Measurements from ENCODE around the gene POU2AF1.

DNA sequence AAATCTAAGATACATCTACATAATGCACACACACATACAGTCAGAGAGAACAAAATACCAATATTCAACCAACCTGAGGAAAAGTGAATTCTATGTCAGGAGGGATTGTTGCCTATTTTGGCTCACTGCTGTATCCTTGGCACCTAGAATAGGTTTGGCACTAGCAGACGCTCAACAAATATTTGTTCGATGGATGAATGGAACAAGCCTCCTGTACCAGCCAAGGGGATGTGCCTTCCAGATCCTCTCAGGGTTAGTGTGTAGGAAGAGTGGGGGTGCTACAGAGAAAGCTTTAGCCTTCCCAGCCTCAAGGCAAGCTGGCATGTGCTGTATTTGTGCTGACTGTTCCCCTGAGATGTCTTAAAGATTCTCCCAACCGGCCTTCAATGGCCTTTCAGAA, 23.3 kb upstream of the POU2AF1 start:
- no peak for TF ChIP-seq EP300 (IDR thresholded peaks at IDR 0.05)
- TF ChIP-seq TP53 (CRISPR knock-in tag; IDR thresholded peaks at IDR 0.05): no peak
- no peak for TF ChIP-seq POLR2A (IDR thresholded peaks at IDR 0.05; ENCODE audit: low read length)
- TF ChIP-seq, protein P1, sequence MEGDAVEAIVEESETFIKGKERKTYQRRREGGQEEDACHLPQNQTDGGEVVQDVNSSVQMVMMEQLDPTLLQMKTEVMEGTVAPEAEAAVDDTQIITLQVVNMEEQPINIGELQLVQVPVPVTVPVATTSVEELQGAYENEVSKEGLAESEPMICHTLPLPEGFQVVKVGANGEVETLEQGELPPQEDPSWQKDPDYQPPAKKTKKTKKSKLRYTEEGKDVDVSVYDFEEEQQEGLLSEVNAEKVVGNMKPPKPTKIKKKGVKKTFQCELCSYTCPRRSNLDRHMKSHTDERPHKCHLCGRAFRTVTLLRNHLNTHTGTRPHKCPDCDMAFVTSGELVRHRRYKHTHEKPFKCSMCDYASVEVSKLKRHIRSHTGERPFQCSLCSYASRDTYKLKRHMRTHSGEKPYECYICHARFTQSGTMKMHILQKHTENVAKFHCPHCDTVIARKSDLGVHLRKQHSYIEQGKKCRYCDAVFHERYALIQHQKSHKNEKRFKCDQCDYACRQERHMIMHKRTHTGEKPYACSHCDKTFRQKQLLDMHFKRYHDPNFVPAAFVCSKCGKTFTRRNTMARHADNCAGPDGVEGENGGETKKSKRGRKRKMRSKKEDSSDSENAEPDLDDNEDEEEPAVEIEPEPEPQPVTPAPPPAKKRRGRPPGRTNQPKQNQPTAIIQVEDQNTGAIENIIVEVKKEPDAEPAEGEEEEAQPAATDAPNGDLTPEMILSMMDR (IDR thresholded peaks at IDR 0.05): no peak
- no peak for TF ChIP-seq SMC3 (IDR thresholded peaks at IDR 0.05)
